Measurements from ENCODE around the gene SLC26A3. TPM values are rescaled to one million over a fixed set of nuclear protein-coding genes. Genes with fewer than 3 reads are reported as not detected.
A peak's percentile ranks its signal among the peaks of the same experiment; 100 is the strongest.

SLC26A3 gene
- total RNA-seq, 1 donor from 2014 or later = not detected

GRCh38 chr7:107789647-107790046 is 13.4 kb downstream of the SLC26A3 start:
- no peaks in the 10 kb centered on the region for H3K36me3 ChIP-seq (ENCODE audit: control insufficient read depth, insufficient read depth, low read length)
- H3K27me3 ChIP-seq (ENCODE audit: control insufficient read depth, insufficient read depth, low read length) = no peaks in the 10 kb centered on the region
- no peak for TF ChIP-seq CTCF (IDR thresholded peaks at IDR 0.05; ENCODE audit: insufficient read depth, low read length, severe bottlenecking)
- no peak overlapping the region for H3K4me3 ChIP-seq (ENCODE audit: low read depth, low read length)
- FAIRE-seq = no peak
- DNase-seq (ENCODE audit: low read depth) = no peak

- TF ChIP-seq CTCF (IDR thresholded peaks at IDR 0.05; ENCODE audit: insufficient read depth, low read length, severe bottlenecking) = no peak
- no peak for FAIRE-seq
- no peaks in the 10 kb centered on the region for H3K36me3 ChIP-seq (ENCODE audit: control insufficient read depth, insufficient read depth, low read length)
- no peak overlapping the region for H3K4me3 ChIP-seq (ENCODE audit: low read depth, low read length)
- no peaks in the 10 kb centered on the region for H3K27me3 ChIP-seq (ENCODE audit: control insufficient read depth, insufficient read depth, low read length)
- no peak for DNase-seq (ENCODE audit: low read depth)
These were observed 14.4 kb downstream of the SLC26A3 start for GRCh38 chr7:107788662-107789061.

- no peak for FAIRE-seq
These were observed 14.8 kb downstream of the SLC26A3 start for GRCh38 chr7:107788216-107788615.

GRCh38 chr7:107785926-107786325 is 17.1 kb downstream of the SLC26A3 start:
- H3K4me3 ChIP-seq (ENCODE audit: low read depth, low read length) = no peak overlapping the region
- no peaks in the 10 kb centered on the region for H3K27me3 ChIP-seq (ENCODE audit: control insufficient read depth, insufficient read depth, low read length)
- FAIRE-seq (no peak), DNase-seq (ENCODE audit: low read depth) (no peak)
- TF ChIP-seq CTCF (IDR thresholded peaks at IDR 0.05; ENCODE audit: insufficient read depth, low read length, severe bottlenecking) = no peak
- no peaks in the 10 kb centered on the region for H3K36me3 ChIP-seq (ENCODE audit: control insufficient read depth, insufficient read depth, low read length)

More at GRCh38 chr7:107788216-107788615, 14.8 kb downstream of the SLC26A3 start:
- Histone ChIP-seq H3K36me3 (ENCODE audit: control insufficient read depth, insufficient read depth, low read length) (no peaks in the 10 kb centered on the region), H3K4me3 (ENCODE audit: low read depth, low read length) (no peak overlapping the region), H3K27me3 (ENCODE audit: control insufficient read depth, insufficient read depth, low read length) (no peaks in the 10 kb centered on the region)
- DNase-seq (ENCODE audit: low read depth) = no peak
- no peak for TF ChIP-seq CTCF (IDR thresholded peaks at IDR 0.05; ENCODE audit: insufficient read depth, low read length, severe bottlenecking)

- H3K4me3 ChIP-seq (ENCODE audit: low read depth, low read length) = no peak overlapping the region
- no peak for FAIRE-seq
- no peaks in the 10 kb centered on the region for H3K27me3 ChIP-seq (ENCODE audit: control insufficient read depth, insufficient read depth, low read length)
- TF ChIP-seq CTCF (IDR thresholded peaks at IDR 0.05; ENCODE audit: insufficient read depth, low read length, severe bottlenecking) = no peak
- no peaks in the 10 kb centered on the region for H3K36me3 ChIP-seq (ENCODE audit: control insufficient read depth, insufficient read depth, low read length)
- DNase-seq (ENCODE audit: low read depth) = peak; percentile 8
These were observed 17.9 kb downstream of the SLC26A3 start for GRCh38 chr7:107785170-107785569.

GRCh38 chr7:107783648-107784047 is 19.4 kb downstream of the SLC26A3 start:
- H3K4me3 ChIP-seq (ENCODE audit: low read depth, low read length) = no peak overlapping the region
- TF ChIP-seq CTCF (IDR thresholded peaks at IDR 0.05; ENCODE audit: insufficient read depth, low read length, severe bottlenecking) = no peak
- DNase-seq (ENCODE audit: low read depth) = no peak
- no peak for FAIRE-seq
- no peaks in the 10 kb centered on the region for H3K36me3 ChIP-seq (ENCODE audit: control insufficient read depth, insufficient read depth, low read length)
- H3K27me3 ChIP-seq (ENCODE audit: control insufficient read depth, insufficient read depth, low read length) = no peaks in the 10 kb centered on the region

All from bronchial epithelial cell (primary cell).